Hippocampal formation (tissue), 2 donors: ENCODE data around the gene VWA3B.

ENCODE experiments used
- DNase-seq, 2 donors: peaks; one replicate each; lab custom pipeline; 2025; lab: John Stamatoyannopoulos, UW

Gene VWA3B

GRCh38 chr2:98334439-98335078 lies 247.6 kb downstream of the VWA3B start:
- DNase-seq = peak in 1 of 2 donors; percentile 33

GRCh38 chr2:98335271-98335670 lies 248.3 kb downstream of the VWA3B start:
- no peak for DNase-seq

GRCh38 chr2:98341241-98341640 lies 254.3 kb downstream of the VWA3B start:
- no peak for DNase-seq

GRCh38 chr2:98343285-98343684 lies 256.3 kb downstream of the VWA3B start:
- no peak for DNase-seq

GRCh38 chr2:98346311-98347236 lies 259.6 kb downstream of the VWA3B start, which contains the start of gene CNGA3:
TSS of gene CNGA3 (plus strand) at chr2:98346456. CDS start at chr2:98369976, 23,520 bp downstream.
- DNase-seq = no peak

GRCh38 chr2:98347298-98348065 lies 260.5 kb downstream of the VWA3B start:
- no peak for DNase-seq

GRCh38 chr2:98348066-98348561 lies 261.1 kb downstream of the VWA3B start:
- DNase-seq = peak in 1 of 2 donors; percentile 13

- DNase-seq = no peak
Measured at GRCh38 chr2:98350411-98350810, 263.4 kb downstream of the VWA3B start.

GRCh38 chr2:98355881-98356280 lies 268.9 kb downstream of the VWA3B start:
- DNase-seq = no peak

- no peak for DNase-seq
Measured at GRCh38 chr2:98356729-98357128, 269.8 kb downstream of the VWA3B start.

GRCh38 chr2:98357849-98358248 lies 270.9 kb downstream of the VWA3B start:
- no peak for DNase-seq

GRCh38 chr2:98359986-98360385 lies 273.0 kb downstream of the VWA3B start:
- DNase-seq = no peak
